ENCODE results near the gene MGLL. TPM values are rescaled to one million over a fixed set of nuclear protein-coding genes. Genes with fewer than 3 reads are reported as not detected.

MGLL gene
- total RNA-seq, 2 experiments from 2014 or later = 0.28 to 0.38 TPM

GRCh38 chr3:127777921-127778656 lies 44.2 kb downstream of the MGLL start:
- CTCF ChIA-PET = no interaction called here

GRCh38 chr3:127777332-127777731 lies 45.0 kb downstream of the MGLL start:
- H3K4me1 Mint-ChIP-seq (ENCODE audit: low read depth) = peaks cover 5% of the 10 kb centered on the region
- no peak for DNase-seq
- H3K36me3 Mint-ChIP-seq (ENCODE audit: low read depth) = no peaks in the 10 kb centered on the region
- no peak for TF ChIP-seq CTCF (IDR thresholded peaks at IDR 0.05)
- H3K27ac Mint-ChIP-seq = no peak overlapping the region
- no peak overlapping the region for H3K27ac ChIP-seq (ENCODE audit: low read depth in 1 of 2, low read length in 2 of 2)
- peaks cover 0 to 4% of the 10 kb centered on the region in 2 experiments for H3K9me3 ChIP-seq (ENCODE audit: control insufficient read depth in 1 of 2, insufficient read depth in 1 of 2, low read length in 2 of 2)
- CTCF ChIA-PET = no interaction called here
- no peak overlapping the region for H3K4me3 Mint-ChIP-seq
- POLR2A ChIA-PET = no interaction called here
- no peaks in the 10 kb centered on the region for H3K27me3 Mint-ChIP-seq
- no peak overlapping the region for H3K4me3 ChIP-seq (ENCODE audit: low read length)
- intact Hi-C loops (cut with DNase I, micrococcal nuclease) = no loop called here
- H3K27me3 ChIP-seq (ENCODE audit: control insufficient read depth in 1 of 2, insufficient read depth in 2 of 2, low read length in 2 of 2) = no peaks in the 10 kb centered on the region
- H3K36me3 ChIP-seq (ENCODE audit: insufficient read depth, low read length) = no peaks in the 10 kb centered on the region
- no peaks in the 10 kb centered on the region for H3K4me1 ChIP-seq (ENCODE audit: insufficient read depth, low read length)
- ATAC-seq (ENCODE audit: poor library complexity) = no peak
- no peaks in the 10 kb centered on the region for H3K9me3 Mint-ChIP-seq

More at GRCh38 chr3:127777921-127778656, 44.2 kb downstream of the MGLL start:
- no peaks in the 10 kb centered on the region for H3K9me3 Mint-ChIP-seq
- intact Hi-C loops (cut with DNase I, micrococcal nuclease) = no loop called here
- Histone ChIP-seq H3K4me1 (ENCODE audit: insufficient read depth, low read length) (no peaks in the 10 kb centered on the region), H3K36me3 (ENCODE audit: insufficient read depth, low read length) (no peaks in the 10 kb centered on the region), H3K27ac (ENCODE audit: low read depth in 1 of 2, low read length in 2 of 2) (no peak overlapping the region), H3K27me3 (ENCODE audit: control insufficient read depth in 1 of 2, insufficient read depth in 2 of 2, low read length in 2 of 2) (no peaks in the 10 kb centered on the region), H3K4me3 (ENCODE audit: low read length) (no peak overlapping the region), H3K9me3 (ENCODE audit: control insufficient read depth in 1 of 2, insufficient read depth in 1 of 2, low read length in 2 of 2) (peaks cover 0 to 4% of the 10 kb centered on the region in 2 experiments)
- POLR2A ChIA-PET = no interaction called here
- no peak overlapping the region for H3K27ac Mint-ChIP-seq
- H3K36me3 Mint-ChIP-seq (ENCODE audit: low read depth) = no peaks in the 10 kb centered on the region
- ATAC-seq (ENCODE audit: poor library complexity) (no peak), DNase-seq (no peak)
- no peaks in the 10 kb centered on the region for H3K27me3 Mint-ChIP-seq
- no peak overlapping the region for H3K4me3 Mint-ChIP-seq
- peaks cover 5% of the 10 kb centered on the region for H3K4me1 Mint-ChIP-seq (ENCODE audit: low read depth)
- no peak for TF ChIP-seq CTCF (IDR thresholded peaks at IDR 0.05)

GRCh38 chr3:127776347-127776746 lies 46.0 kb downstream of the MGLL start:
- Histone ChIP-seq H3K27ac (ENCODE audit: low read depth in 1 of 2, low read length in 2 of 2) (no peak overlapping the region), H3K27me3 (ENCODE audit: control insufficient read depth in 1 of 2, insufficient read depth in 2 of 2, low read length in 2 of 2) (no peaks in the 10 kb centered on the region), H3K36me3 (ENCODE audit: insufficient read depth, low read length) (no peaks in the 10 kb centered on the region), H3K4me1 (ENCODE audit: insufficient read depth, low read length) (no peaks in the 10 kb centered on the region), H3K9me3 (ENCODE audit: control insufficient read depth in 1 of 2, insufficient read depth in 1 of 2, low read length in 2 of 2) (peaks cover 0 to 4% of the 10 kb centered on the region in 2 experiments), H3K4me3 (ENCODE audit: low read length) (no peak overlapping the region)
- no peaks in the 10 kb centered on the region for H3K36me3 Mint-ChIP-seq (ENCODE audit: low read depth)
- H3K9me3 Mint-ChIP-seq = no peaks in the 10 kb centered on the region
- no peak overlapping the region for H3K27ac Mint-ChIP-seq
- no peaks in the 10 kb centered on the region for H3K27me3 Mint-ChIP-seq
- H3K4me3 Mint-ChIP-seq = no peak overlapping the region
- DNase-seq (no peak), ATAC-seq (ENCODE audit: poor library complexity) (no peak)
- intact Hi-C loops (cut with DNase I, micrococcal nuclease) = no loop called here
- CTCF ChIA-PET = no interaction called here
- POLR2A ChIA-PET = no interaction called here
- no peak for TF ChIP-seq CTCF (IDR thresholded peaks at IDR 0.05)
- H3K4me1 Mint-ChIP-seq (ENCODE audit: low read depth) = peaks cover 5% of the 10 kb centered on the region

All from CD4-positive, alpha-beta T cell (primary cell).